ENCODE measurements around the gene LXN.

The LXN gene

GRCh38 chr3:158717576-158717975 is 45.1 kb upstream of the LXN start:
- Histone ChIP-seq H3K4me3 (ENCODE audit: low read depth, low read length, poor library complexity, severe bottlenecking) (no peak overlapping the region), H3K4me1 (ENCODE audit: insufficient read depth, low read length, severe bottlenecking) (peaks cover 4% of the 10 kb centered on the region), H3K9ac (ENCODE audit: low read length) (no peak overlapping the region), H2AFZ (ENCODE audit: low read length) (no peak overlapping the region), H3K4me2 (ENCODE audit: low read length) (no peak overlapping the region), H3K27ac (ENCODE audit: low read depth, low read length, poor library complexity, severe bottlenecking) (no peak overlapping the region), H3K9me2 (ENCODE audit: low read depth, low read length) (no peaks in the 10 kb centered on the region), H4K20me1 (ENCODE audit: insufficient read depth, low read length) (no peaks in the 10 kb centered on the region), H3K27me3 (ENCODE audit: insufficient read depth, low read length) (no peaks in the 10 kb centered on the region), H3K36me3 (ENCODE audit: insufficient read depth, low read length) (peaks cover 7% of the 10 kb centered on the region; the same call in 1 of the 2 replicates), H3K9me3 (ENCODE audit: low read length) (no peaks in the 10 kb centered on the region), H3F3A (ENCODE audit: insufficient read depth, low read length) (no peaks in the 10 kb centered on the region), H3K79me2 (ENCODE audit: insufficient read depth, low read length) (no peaks in the 10 kb centered on the region)
- TF ChIP-seq EZH2 (IDR thresholded peaks at IDR 0.05; ENCODE audit: borderline replicate concordance, low read length) (no peak), CTCF (IDR thresholded peaks at IDR 0.05; ENCODE audit: low read length) (no peak)

GRCh38 chr3:158713094-158713499 is 40.6 kb upstream of the LXN start:
- H3K4me1 ChIP-seq (ENCODE audit: insufficient read depth, low read length, severe bottlenecking): no peaks in the 10 kb centered on the region

GRCh38 chr3:158712443-158712842 is 40.0 kb upstream of the LXN start:
- peaks cover 28% of the 10 kb centered on the region for H3K36me3 ChIP-seq (ENCODE audit: insufficient read depth, low read length)
- H4K20me1 ChIP-seq (ENCODE audit: insufficient read depth, low read length): no peaks in the 10 kb centered on the region
- no peak overlapping the region for H3K27ac ChIP-seq (ENCODE audit: low read depth, low read length, poor library complexity, severe bottlenecking)
- H3K4me1 ChIP-seq (ENCODE audit: insufficient read depth, low read length, severe bottlenecking): no peaks in the 10 kb centered on the region
- no peaks in the 10 kb centered on the region for H3K9me2 ChIP-seq (ENCODE audit: low read depth, low read length)
- no peak overlapping the region for H3K9ac ChIP-seq (ENCODE audit: low read length)
- no peaks in the 10 kb centered on the region for H3F3A ChIP-seq (ENCODE audit: insufficient read depth, low read length)
- H3K4me2 ChIP-seq (ENCODE audit: low read length): no peak overlapping the region
- H3K9me3 ChIP-seq (ENCODE audit: low read length): no peaks in the 10 kb centered on the region
- H3K4me3 ChIP-seq (ENCODE audit: low read depth, low read length, poor library complexity, severe bottlenecking): no peak overlapping the region
- H2AFZ ChIP-seq (ENCODE audit: low read length): no peak overlapping the region
- no peak for TF ChIP-seq CTCF (IDR thresholded peaks at IDR 0.05; ENCODE audit: low read length)
- TF ChIP-seq EZH2 (IDR thresholded peaks at IDR 0.05; ENCODE audit: borderline replicate concordance, low read length): no peak
- no peaks in the 10 kb centered on the region for H3K27me3 ChIP-seq (ENCODE audit: insufficient read depth, low read length)
- H3K79me2 ChIP-seq (ENCODE audit: insufficient read depth, low read length): no peaks in the 10 kb centered on the region

More at GRCh38 chr3:158713094-158713499, 40.6 kb upstream of the LXN start:
- Histone ChIP-seq H4K20me1 (ENCODE audit: insufficient read depth, low read length) (no peaks in the 10 kb centered on the region), H3K27me3 (ENCODE audit: insufficient read depth, low read length) (no peaks in the 10 kb centered on the region), H3K4me3 (ENCODE audit: low read depth, low read length, poor library complexity, severe bottlenecking) (no peak overlapping the region), H3K9me3 (ENCODE audit: low read length) (no peaks in the 10 kb centered on the region), H3K4me2 (ENCODE audit: low read length) (no peak overlapping the region), H2AFZ (ENCODE audit: low read length) (no peak overlapping the region), H3F3A (ENCODE audit: insufficient read depth, low read length) (no peaks in the 10 kb centered on the region), H3K27ac (ENCODE audit: low read depth, low read length, poor library complexity, severe bottlenecking) (no peak overlapping the region), H3K9ac (ENCODE audit: low read length) (no peak overlapping the region), H3K9me2 (ENCODE audit: low read depth, low read length) (no peaks in the 10 kb centered on the region), H3K79me2 (ENCODE audit: insufficient read depth, low read length) (no peaks in the 10 kb centered on the region), H3K36me3 (ENCODE audit: insufficient read depth, low read length) (peaks cover 22% of the 10 kb centered on the region)
- TF ChIP-seq EZH2 (IDR thresholded peaks at IDR 0.05; ENCODE audit: borderline replicate concordance, low read length): no peak
- no peak for TF ChIP-seq CTCF (IDR thresholded peaks at IDR 0.05; ENCODE audit: low read length)
